Keratinocyte (primary cell): ENCODE results near the gene TIMM22. TPM values are rescaled to one million over a fixed set of nuclear protein-coding genes. Genes with fewer than 3 reads are reported as not detected.

ENCODE experiments used
- DNase-seq: peaks from one replicate; pipeline ENCODE4 v3.0.0-alpha.2; 2011; ENCODE audit warnings: low read depth, missing footprints, low spot score
- FAIRE-seq: peaks from 2 replicates; lab custom pipeline; 2011; peaks lifted over from hg19 to GRCh38; lab: Jason Lieb, UNC
- H2AFZ ChIP-seq: 2 replicates; pipeline ENCODE4 v1.6.0; 2012; ENCODE audit warnings: low read length, control low read depth, inconsistent platforms; ENCODE audit not compliant: control insufficient read depth
- H3K27ac ChIP-seq: 2 replicates; pipeline ENCODE4 v1.5.1; 2011; ENCODE audit warnings: low read length; ENCODE audit not compliant: control insufficient read depth, insufficient read depth
- H3K27me3 ChIP-seq: 3 replicates; pipeline ENCODE4 v1.6.0; 2011; ENCODE audit warnings: low read length; ENCODE audit not compliant: control insufficient read depth, insufficient read depth; ENCODE audit errors: extremely low read depth
- H3K36me3 ChIP-seq, 2 experiments: 2 replicates in 1 of 2; 3 replicates in 1 of 2; pipeline ENCODE4 v1.5.1; 2011; ENCODE audit warnings: low read length in 2 of 2, mild to moderate bottlenecking in 1 of 2; ENCODE audit not compliant: control insufficient read depth in 2 of 2, insufficient read depth in 2 of 2; ENCODE audit errors: extremely low read depth in 1 of 2
- H3K4me1 ChIP-seq: 3 replicates; pipeline ENCODE4 v1.5.1; 2011; ENCODE audit warnings: low read length; ENCODE audit not compliant: control insufficient read depth, insufficient read depth; ENCODE audit errors: extremely low read depth
- H3K4me2 ChIP-seq: 3 replicates; pipeline ENCODE4 v1.6.0; 2011; ENCODE audit warnings: low read depth, low read length; ENCODE audit not compliant: control insufficient read depth, insufficient read depth; ENCODE audit errors: extremely low read depth
- H3K4me3 ChIP-seq, 3 experiments: fragments of 200-600 bp in 1 of 3; sonication (generic) in 1 of 3; 2 replicates in 2 of 3; 3 replicates in 1 of 3; pipeline ENCODE4 v1.5.1; 2011 to 2016; ENCODE audit warnings: low read length in 3 of 3, mild to moderate bottlenecking in 3 of 3, control low read depth in 2 of 3, inconsistent platforms in 1 of 3, low read depth in 1 of 3, mixed read lengths in 1 of 3, mixed run types in 1 of 3, moderate library complexity in 1 of 3; ENCODE audit not compliant: control insufficient read depth in 2 of 3, insufficient read depth in 2 of 3; ENCODE audit errors: extremely low read depth in 1 of 3
- H3K79me2 ChIP-seq: 2 replicates; pipeline ENCODE4 v1.6.0; 2012; ENCODE audit warnings: low read length; ENCODE audit not compliant: control insufficient read depth, insufficient read depth
- H3K9ac ChIP-seq: 3 replicates; pipeline ENCODE4 v1.6.0; 2011; ENCODE audit warnings: low read length; ENCODE audit not compliant: control insufficient read depth, insufficient read depth; ENCODE audit errors: extremely low read depth
- H3K9me1 ChIP-seq: 3 replicates; pipeline ENCODE4 v1.6.0; 2011; ENCODE audit warnings: low read length; ENCODE audit not compliant: control insufficient read depth, insufficient read depth; ENCODE audit errors: extremely low read depth
- H3K9me3 ChIP-seq: 2 replicates; pipeline ENCODE4 v1.5.1; 2012; ENCODE audit warnings: low read depth, low read length; ENCODE audit not compliant: control insufficient read depth
- H4K20me1 ChIP-seq: 3 replicates; pipeline ENCODE4 v1.6.0; 2011; ENCODE audit warnings: low read length; ENCODE audit not compliant: control insufficient read depth, insufficient read depth; ENCODE audit errors: extremely low read depth
- EZH2 ChIP-seq: IDR thresholded peaks from one replicate; pipeline ENCODE4 v1.6.1; 2012; ENCODE audit warnings: inconsistent platforms, mild to moderate bottlenecking, low read length, moderate library complexity
- dilution Hi-C: fragments of 300-500 bp; cut with MboI; formaldehyde crosslinking; loops from one replicate; pipeline ENCODE4 v1.7.0; 2020; ENCODE audit warnings: low sequenced_read_pairs; ENCODE audit not compliant: extremely low pct_ligation_motif_present
- polyA plus RNA-seq, 5 experiments: library from polyadenylated mRNA; depleted of rRNA in 3 of 5; stranded (reverse) in 3 of 5; stranded (forward) in 1 of 5; unstranded in 1 of 5; fragments of >200 nt; gene quantifications; 1 replicate in 1 of 5; 2 replicates in 3 of 5; 3 replicates in 1 of 5; pipeline versions ENCODE4 v1.2.1 to v1.2.3, GENCODE V29; 2011 to 2012; ENCODE audit warnings: missing spikeins in 2 of 5, low read depth in 1 of 5, low replicate concordance in 1 of 5
- TF ChIP-seq, protein P1 (sequence below), 3 experiments: IDR thresholded peaks in 1 of 3; conservative IDR thresholded peaks in 1 of 3; optimal IDR thresholded peaks in 1 of 3; 2 replicates in 2 of 3; 3 replicates in 1 of 3; pipeline versions ENCODE3 to v1.5.1; 2011; ENCODE audit warnings: low read length in 3 of 3, mild to moderate bottlenecking in 3 of 3, moderate library complexity in 2 of 3, control low read depth in 1 of 3, inconsistent platforms in 1 of 3; ENCODE audit not compliant: insufficient read depth in 2 of 3; ENCODE audit errors: extremely low read depth in 1 of 3

Gene TIMM22
- polyA plus RNA-seq, 1 donor (not counting 4 experiments of a cell fraction or from before 2014, with no cell fraction given) = 14.4 TPM

GRCh38 chr17:958712-959451 is 38.0 kb upstream of the TIMM22 start:
- dilution Hi-C loops = no loop called here
- H3K79me2 ChIP-seq = peaks cover 86% of the 10 kb centered on the region
- no peak overlapping the region for H3K9ac ChIP-seq
- no peaks in the 10 kb centered on the region for H3K9me3 ChIP-seq
- no peak for FAIRE-seq
- no peaks in the 10 kb centered on the region for H3K27me3 ChIP-seq
- TF ChIP-seq, protein P1, sequence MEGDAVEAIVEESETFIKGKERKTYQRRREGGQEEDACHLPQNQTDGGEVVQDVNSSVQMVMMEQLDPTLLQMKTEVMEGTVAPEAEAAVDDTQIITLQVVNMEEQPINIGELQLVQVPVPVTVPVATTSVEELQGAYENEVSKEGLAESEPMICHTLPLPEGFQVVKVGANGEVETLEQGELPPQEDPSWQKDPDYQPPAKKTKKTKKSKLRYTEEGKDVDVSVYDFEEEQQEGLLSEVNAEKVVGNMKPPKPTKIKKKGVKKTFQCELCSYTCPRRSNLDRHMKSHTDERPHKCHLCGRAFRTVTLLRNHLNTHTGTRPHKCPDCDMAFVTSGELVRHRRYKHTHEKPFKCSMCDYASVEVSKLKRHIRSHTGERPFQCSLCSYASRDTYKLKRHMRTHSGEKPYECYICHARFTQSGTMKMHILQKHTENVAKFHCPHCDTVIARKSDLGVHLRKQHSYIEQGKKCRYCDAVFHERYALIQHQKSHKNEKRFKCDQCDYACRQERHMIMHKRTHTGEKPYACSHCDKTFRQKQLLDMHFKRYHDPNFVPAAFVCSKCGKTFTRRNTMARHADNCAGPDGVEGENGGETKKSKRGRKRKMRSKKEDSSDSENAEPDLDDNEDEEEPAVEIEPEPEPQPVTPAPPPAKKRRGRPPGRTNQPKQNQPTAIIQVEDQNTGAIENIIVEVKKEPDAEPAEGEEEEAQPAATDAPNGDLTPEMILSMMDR (optimal IDR thresholded peaks at IDR 0.05 in 1 of 3, IDR thresholded peaks at IDR 0.05 in 1 of 3, conservative IDR thresholded peaks at IDR 0.05 in 1 of 3; ENCODE audit: extremely low read depth in 1 of 3, insufficient read depth in 2 of 3, low read length in 3 of 3) = no peak
- TF ChIP-seq EZH2 = no peak
- peaks cover 3% of the 10 kb centered on the region for H3K9me1 ChIP-seq
- H3K36me3 ChIP-seq = peaks cover 0 to 17% of the 10 kb centered on the region in 2 experiments
- no peak overlapping the region for H3K4me3 ChIP-seq
- no peak overlapping the region for H3K27ac ChIP-seq
- no peak overlapping the region for H2AFZ ChIP-seq
- H4K20me1 ChIP-seq = peaks cover 32% of the 10 kb centered on the region
- no peak for DNase-seq
- H3K4me2 ChIP-seq = no peak overlapping the region
- peaks cover 12% of the 10 kb centered on the region for H3K4me1 ChIP-seq

DNA sequence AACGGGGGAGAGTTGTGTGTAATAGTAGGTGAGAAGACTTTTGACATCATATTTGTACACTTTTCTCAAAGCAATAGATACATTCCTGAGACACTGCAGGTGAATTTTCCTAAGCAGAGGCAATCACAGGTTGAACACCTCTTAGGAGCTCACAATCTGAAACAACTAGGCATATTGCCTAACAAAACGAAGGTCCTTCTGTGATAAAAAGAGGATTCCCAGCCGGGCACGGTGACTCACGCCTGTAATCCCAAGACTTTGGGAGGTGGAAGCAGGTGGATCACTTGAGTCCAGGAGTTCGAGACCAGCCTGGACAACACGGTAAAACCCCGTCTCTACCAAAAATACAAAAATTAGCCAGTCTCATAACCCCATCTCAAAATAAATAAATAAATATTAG is 34.8 kb upstream of the TIMM22 start:
- no peak overlapping the region for H3K27ac ChIP-seq
- FAIRE-seq = no peak
- dilution Hi-C loops = no loop called here
- H3K9ac ChIP-seq = no peak overlapping the region
- peaks cover 6 to 15% of the 10 kb centered on the region in 2 experiments for H3K36me3 ChIP-seq
- no peaks in the 10 kb centered on the region for H3K9me3 ChIP-seq
- peaks cover 21% of the 10 kb centered on the region for H4K20me1 ChIP-seq
- DNase-seq = no peak
- peaks cover 7% of the 10 kb centered on the region for H3K4me1 ChIP-seq
- no peak overlapping the region for H2AFZ ChIP-seq
- H3K79me2 ChIP-seq = peaks cover 93% of the 10 kb centered on the region
- TF ChIP-seq EZH2 = no peak
- TF ChIP-seq, protein P1 (optimal IDR thresholded peaks at IDR 0.05 in 1 of 3, IDR thresholded peaks at IDR 0.05 in 1 of 3, conservative IDR thresholded peaks at IDR 0.05 in 1 of 3; ENCODE audit: extremely low read depth in 1 of 3, insufficient read depth in 2 of 3, low read length in 3 of 3) = no peak
- H3K27me3 ChIP-seq = no peaks in the 10 kb centered on the region
- H3K9me1 ChIP-seq = peaks cover 9% of the 10 kb centered on the region
- H3K4me3 ChIP-seq = no peak overlapping the region
- H3K4me2 ChIP-seq = no peak overlapping the region
